Smooth muscle cell (in vitro differentiated cells): ENCODE data around the gene POLR2M. TPM values are rescaled to one million over a fixed set of nuclear protein-coding genes. Genes with fewer than 3 reads are reported as not detected.

Experiments
- DNase-seq: peaks from one replicate; lab custom pipeline; 2025; ENCODE audit not compliant: unreplicated experiment; lab: John Stamatoyannopoulos, UW
- H2AFZ ChIP-seq: fragments of 200-600 bp; sonication (generic); 2 replicates; pipeline ENCODE4 v1.6.0; 2016; ENCODE audit warnings: antibody characterized with exemption, low read depth, mild to moderate bottlenecking
- H3F3A ChIP-seq: fragments of 200-600 bp; sonication (generic); 2 replicates; pipeline ENCODE4 v1.6.0; 2017; ENCODE audit warnings: antibody characterized with exemption, low read depth
- H3K27ac ChIP-seq: fragments of 200-600 bp; sonication (generic); 2 replicates; pipeline ENCODE4 v1.5.1; 2016; ENCODE audit warnings: low read depth, mild to moderate bottlenecking
- H3K27me3 ChIP-seq: fragments of 200-600 bp; sonication (generic); 2 replicates; pipeline ENCODE4 v1.6.1; 2016; ENCODE audit warnings: low read depth, mild to moderate bottlenecking
- H3K36me3 ChIP-seq: fragments of 200-600 bp; sonication (generic); 2 replicates; pipeline ENCODE4 v1.5.1; 2016; ENCODE audit warnings: low read depth
- H3K4me1 ChIP-seq: fragments of 200-600 bp; sonication (generic); 2 replicates; pipeline ENCODE4 v1.5.1; 2016; ENCODE audit warnings: low read depth
- H3K4me2 ChIP-seq: fragments of 200-600 bp; sonication (generic); 2 replicates; pipeline ENCODE4 v1.6.0; 2016; ENCODE audit warnings: mild to moderate bottlenecking
- H3K4me3 ChIP-seq: fragments of 200-600 bp; sonication (generic); 2 replicates; pipeline ENCODE4 v1.5.1; 2016; ENCODE audit warnings: mild to moderate bottlenecking
- H3K79me2 ChIP-seq: fragments of 200-600 bp; sonication (generic); 2 replicates; pipeline ENCODE4 v1.6.0; 2016; ENCODE audit warnings: low read depth, mild to moderate bottlenecking
- H3K9ac ChIP-seq: fragments of 200-600 bp; sonication (generic); 2 replicates; pipeline ENCODE4 v1.6.0; 2016; ENCODE audit warnings: low read depth
- H3K9me3 ChIP-seq: fragments of 200-600 bp; sonication (generic); replicated peaks from 2 replicates; pipeline ENCODE4 v1.5.1; 2016; ENCODE audit warnings: low read depth
- H4K20me1 ChIP-seq: fragments of 200-600 bp; sonication (generic); 2 replicates; pipeline ENCODE4 v1.6.0; 2016; ENCODE audit warnings: low read depth
- CTCF ChIP-seq: fragments of 200-600 bp; sonication (generic); IDR thresholded peaks from 2 replicates; pipeline ENCODE4 v1.5.1; 2017; ENCODE audit warnings: borderline replicate concordance, mild to moderate bottlenecking, antibody characterized with exemption; ENCODE audit not compliant: insufficient read depth, poor library complexity, severe bottlenecking
- WGBS: methylation state at CpG from one replicate; pipeline ENCODE4 v1.1.7; 2016; ENCODE audit warnings: low lambda C conversion rate; 5-methylcytosine and 5-hydroxymethylcytosine counted together
- polyA plus RNA-seq: library from polyadenylated mRNA; unstranded; fragments of >200 nt; fragmentation: Nextera tagmentation; extraction: Ambion mirVana; gene quantifications from 2 replicates; pipeline ENCODE4 v1.2.1, GENCODE V29; 2016
- total RNA-seq: library from RNA; depleted of rRNA; stranded (reverse); fragments of >200 nt; gene quantifications from 2 replicates; pipeline ENCODE4 v1.2.3, GENCODE V29; 2014

Gene POLR2M
- total and polyA plus RNA-seq, 2 experiments from 2014 or later: 23.9 to 49.8 TPM

GRCh38 chr15:57732526-57733331, 26.2 kb downstream of the POLR2M start:
- TF ChIP-seq CTCF: peak; percentile 83
- DNase-seq: no peak
- Histone ChIP-seq H3K4me3 (no peak overlapping the region), H3K36me3 (no peaks in the 10 kb centered on the region), H4K20me1 (no peaks in the 10 kb centered on the region), H3K27ac (no peak overlapping the region), H3K79me2 (no peaks in the 10 kb centered on the region), H3K27me3 (no peaks in the 10 kb centered on the region), H3K4me1 (no peaks in the 10 kb centered on the region), H3F3A (no peaks in the 10 kb centered on the region), H3K4me2 (no peak overlapping the region), H3K9me3 (no peaks in the 10 kb centered on the region), H2AFZ (no peak overlapping the region), H3K9ac (no peak overlapping the region)
- WGBS: 36% methylated on average over 12 of the region's 12 CpGs

GRCh38 chr15:57734860-57735259, 28.3 kb downstream of the POLR2M start:
- Histone ChIP-seq H3K9me3 (no peaks in the 10 kb centered on the region), H3K27me3 (no peaks in the 10 kb centered on the region), H3K4me1 (no peaks in the 10 kb centered on the region), H4K20me1 (no peaks in the 10 kb centered on the region), H3K9ac (no peak overlapping the region), H2AFZ (no peak overlapping the region), H3K4me3 (no peak overlapping the region), H3K79me2 (no peaks in the 10 kb centered on the region), H3K27ac (no peak overlapping the region), H3F3A (no peaks in the 10 kb centered on the region), H3K4me2 (no peak overlapping the region), H3K36me3 (no peaks in the 10 kb centered on the region)
- 42% methylated on average over 2 of the region's 2 CpGs for WGBS
- DNase-seq: no peak
- no peak for TF ChIP-seq CTCF

GRCh38 chr15:57735431-57735830, 28.9 kb downstream of the POLR2M start:
- DNase-seq: no peak
- 91% methylated on average over 8 of the region's 8 CpGs for WGBS
- Histone ChIP-seq H3K9me3 (no peaks in the 10 kb centered on the region), H3K27me3 (no peaks in the 10 kb centered on the region), H3F3A (no peaks in the 10 kb centered on the region), H3K9ac (no peak overlapping the region), H3K27ac (no peak overlapping the region), H3K4me2 (no peak overlapping the region), H2AFZ (no peak overlapping the region), H3K36me3 (no peaks in the 10 kb centered on the region), H3K79me2 (no peaks in the 10 kb centered on the region), H4K20me1 (no peaks in the 10 kb centered on the region), H3K4me3 (no peak overlapping the region), H3K4me1 (no peaks in the 10 kb centered on the region)
- no peak for TF ChIP-seq CTCF

GRCh38 chr15:57735891-57736290, 29.4 kb downstream of the POLR2M start:
- TF ChIP-seq CTCF: no peak
- no peak overlapping the region for H3K9ac ChIP-seq
- DNase-seq: no peak
- no peak overlapping the region for H3K4me3 ChIP-seq
- H3K27me3 ChIP-seq: no peaks in the 10 kb centered on the region
- H3K36me3 ChIP-seq: no peaks in the 10 kb centered on the region
- H2AFZ ChIP-seq: no peak overlapping the region
- no peaks in the 10 kb centered on the region for H3K4me1 ChIP-seq
- no peaks in the 10 kb centered on the region for H3K79me2 ChIP-seq
- H4K20me1 ChIP-seq: no peaks in the 10 kb centered on the region
- H3F3A ChIP-seq: no peaks in the 10 kb centered on the region
- whole genome bisulfite sequencing: 82% methylated on average over 4 of the region's 4 CpGs
- no peak overlapping the region for H3K27ac ChIP-seq
- no peaks in the 10 kb centered on the region for H3K9me3 ChIP-seq
- H3K4me2 ChIP-seq: no peak overlapping the region
